OCI-LY1 (cell line): ENCODE results near the gene SHROOM1.

Experiments
- H2AFZ ChIP-seq: fragments of 200-600 bp; sonication (generic), shearing (Covaris generic); 2 replicates; pipeline ENCODE4 v1.6.0; 2014; ENCODE audit warnings: antibody characterized with exemption, mild to moderate bottlenecking, low read length
- H3F3A ChIP-seq: fragments of 200-600 bp; sonication (generic), shearing (Covaris generic); 2 replicates; pipeline ENCODE4 v1.6.0; 2014; ENCODE audit warnings: mild to moderate bottlenecking, antibody characterized with exemption, low read length, moderate library complexity; ENCODE audit not compliant: insufficient read depth
- H3K27ac ChIP-seq: fragments of 200-600 bp; sonication (generic); 2 replicates; pipeline ENCODE4 v1.5.1; 2014; ENCODE audit warnings: low read length, mixed run types, mild to moderate bottlenecking, low read depth; ENCODE audit not compliant: poor library complexity, severe bottlenecking
- H3K27me3 ChIP-seq: fragments of 200-600 bp; sonication (generic); 2 replicates; pipeline ENCODE4 v1.6.0; 2014; ENCODE audit warnings: antibody characterized with exemption, mild to moderate bottlenecking, low read length, moderate library complexity; ENCODE audit not compliant: insufficient read depth
- H3K36me3 ChIP-seq: fragments of 200-600 bp; sonication (generic); 2 replicates; pipeline ENCODE4 v1.6.1; 2014; ENCODE audit warnings: mild to moderate bottlenecking, antibody characterized with exemption, low read length, moderate library complexity, mixed read lengths; ENCODE audit not compliant: insufficient read depth
- H3K4me1 ChIP-seq: fragments of 200-600 bp; sonication (generic); 2 replicates; pipeline ENCODE4 v1.5.1; 2014; ENCODE audit warnings: mild to moderate bottlenecking, low read length, moderate library complexity; ENCODE audit not compliant: insufficient read depth, severe bottlenecking
- H3K4me2 ChIP-seq: fragments of 200-600 bp; sonication (generic), shearing (Covaris generic); 2 replicates; pipeline ENCODE4 v1.6.1; 2014; ENCODE audit warnings: low read length
- H3K4me3 ChIP-seq: fragments of 200-600 bp; sonication (generic); 2 replicates; pipeline ENCODE4 v1.5.1; 2014; ENCODE audit warnings: low read length, low read depth, mild to moderate bottlenecking, mixed read lengths; ENCODE audit not compliant: poor library complexity, severe bottlenecking
- H3K79me2 ChIP-seq: fragments of 200-600 bp; shearing (Covaris generic); 2 replicates; pipeline ENCODE4 v1.6.1; 2016; ENCODE audit warnings: mixed run types, low read length, mixed read lengths; ENCODE audit not compliant: insufficient read depth
- H3K9ac ChIP-seq: fragments of 200-600 bp; sonication (generic), shearing (Covaris generic); 2 replicates; pipeline ENCODE4 v1.6.1; 2014; ENCODE audit warnings: mild to moderate bottlenecking, low read length, mixed read lengths
- H3K9me2 ChIP-seq: fragments of 200-600 bp; sonication (generic), shearing (Covaris generic); 2 replicates; pipeline ENCODE4 v1.6.1; 2014; ENCODE audit warnings: low read depth, mild to moderate bottlenecking, low read length, mixed read lengths
- H3K9me3 ChIP-seq: fragments of 200-600 bp; shearing (Covaris generic); 2 replicates; pipeline ENCODE4 v1.6.1; 2014; ENCODE audit warnings: low read length, mixed read lengths
- H4K20me1 ChIP-seq: fragments of 200-600 bp; sonication (generic), shearing (Covaris generic); 2 replicates; pipeline ENCODE4 v1.6.0; 2016; ENCODE audit warnings: mild to moderate bottlenecking, low read length; ENCODE audit not compliant: insufficient read depth
- EZH2 ChIP-seq: fragments of 200-600 bp; sonication (generic), shearing (Covaris generic); IDR thresholded peaks from 2 replicates; pipeline ENCODE4 v1.8.0; 2017; ENCODE audit warnings: borderline replicate concordance, mixed run types, mild to moderate bottlenecking, antibody characterized with exemption, low read length, moderate library complexity, mixed read lengths
- TF ChIP-seq, protein P1 (sequence below): fragments of 200-600 bp; sonication (generic), shearing (Covaris generic); IDR thresholded peaks from 2 replicates; pipeline ENCODE4 v1.5.1; 2017; ENCODE audit warnings: mild to moderate bottlenecking, antibody characterized with exemption, low read length, moderate library complexity, mixed read lengths

The SHROOM1 gene

DNA sequence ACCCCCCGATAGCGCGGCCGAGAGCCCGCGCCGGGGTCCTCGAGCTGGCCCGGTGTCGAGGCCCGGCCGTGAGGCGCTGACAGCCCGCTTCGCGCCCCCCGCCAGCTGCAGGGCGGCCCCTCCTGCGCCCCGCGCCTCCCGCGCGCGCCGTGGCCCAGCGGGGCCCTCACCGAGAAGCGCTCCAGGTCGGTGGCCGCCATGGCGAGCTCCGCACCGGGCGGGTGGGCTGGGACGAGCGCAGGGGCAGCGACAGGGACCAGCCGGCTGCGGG is 53.6 kb downstream of the SHROOM1 start:
- H3K9me2 ChIP-seq: no peaks in the 10 kb centered on the region
- no peaks in the 10 kb centered on the region for H3K36me3 ChIP-seq
- peak overlapping the region; percentile 44 for H3K4me2 ChIP-seq
- H3K27me3 ChIP-seq: peaks cover 5% of the 10 kb centered on the region; the same call in 1 of the 2 replicates
- H4K20me1 ChIP-seq: no peaks in the 10 kb centered on the region
- H3K4me1 ChIP-seq: no peaks in the 10 kb centered on the region
- no peak overlapping the region for H2AFZ ChIP-seq
- no peak overlapping the region for H3K9ac ChIP-seq
- TF ChIP-seq, protein P1, sequence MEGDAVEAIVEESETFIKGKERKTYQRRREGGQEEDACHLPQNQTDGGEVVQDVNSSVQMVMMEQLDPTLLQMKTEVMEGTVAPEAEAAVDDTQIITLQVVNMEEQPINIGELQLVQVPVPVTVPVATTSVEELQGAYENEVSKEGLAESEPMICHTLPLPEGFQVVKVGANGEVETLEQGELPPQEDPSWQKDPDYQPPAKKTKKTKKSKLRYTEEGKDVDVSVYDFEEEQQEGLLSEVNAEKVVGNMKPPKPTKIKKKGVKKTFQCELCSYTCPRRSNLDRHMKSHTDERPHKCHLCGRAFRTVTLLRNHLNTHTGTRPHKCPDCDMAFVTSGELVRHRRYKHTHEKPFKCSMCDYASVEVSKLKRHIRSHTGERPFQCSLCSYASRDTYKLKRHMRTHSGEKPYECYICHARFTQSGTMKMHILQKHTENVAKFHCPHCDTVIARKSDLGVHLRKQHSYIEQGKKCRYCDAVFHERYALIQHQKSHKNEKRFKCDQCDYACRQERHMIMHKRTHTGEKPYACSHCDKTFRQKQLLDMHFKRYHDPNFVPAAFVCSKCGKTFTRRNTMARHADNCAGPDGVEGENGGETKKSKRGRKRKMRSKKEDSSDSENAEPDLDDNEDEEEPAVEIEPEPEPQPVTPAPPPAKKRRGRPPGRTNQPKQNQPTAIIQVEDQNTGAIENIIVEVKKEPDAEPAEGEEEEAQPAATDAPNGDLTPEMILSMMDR: no peak
- TF ChIP-seq EZH2: no peak
- no peak overlapping the region for H3K27ac ChIP-seq
- H3K9me3 ChIP-seq: no peaks in the 10 kb centered on the region
- no peaks in the 10 kb centered on the region for H3K79me2 ChIP-seq
- no peaks in the 10 kb centered on the region for H3F3A ChIP-seq
- H3K4me3 ChIP-seq: peak overlapping the region; percentile 61

DNA sequence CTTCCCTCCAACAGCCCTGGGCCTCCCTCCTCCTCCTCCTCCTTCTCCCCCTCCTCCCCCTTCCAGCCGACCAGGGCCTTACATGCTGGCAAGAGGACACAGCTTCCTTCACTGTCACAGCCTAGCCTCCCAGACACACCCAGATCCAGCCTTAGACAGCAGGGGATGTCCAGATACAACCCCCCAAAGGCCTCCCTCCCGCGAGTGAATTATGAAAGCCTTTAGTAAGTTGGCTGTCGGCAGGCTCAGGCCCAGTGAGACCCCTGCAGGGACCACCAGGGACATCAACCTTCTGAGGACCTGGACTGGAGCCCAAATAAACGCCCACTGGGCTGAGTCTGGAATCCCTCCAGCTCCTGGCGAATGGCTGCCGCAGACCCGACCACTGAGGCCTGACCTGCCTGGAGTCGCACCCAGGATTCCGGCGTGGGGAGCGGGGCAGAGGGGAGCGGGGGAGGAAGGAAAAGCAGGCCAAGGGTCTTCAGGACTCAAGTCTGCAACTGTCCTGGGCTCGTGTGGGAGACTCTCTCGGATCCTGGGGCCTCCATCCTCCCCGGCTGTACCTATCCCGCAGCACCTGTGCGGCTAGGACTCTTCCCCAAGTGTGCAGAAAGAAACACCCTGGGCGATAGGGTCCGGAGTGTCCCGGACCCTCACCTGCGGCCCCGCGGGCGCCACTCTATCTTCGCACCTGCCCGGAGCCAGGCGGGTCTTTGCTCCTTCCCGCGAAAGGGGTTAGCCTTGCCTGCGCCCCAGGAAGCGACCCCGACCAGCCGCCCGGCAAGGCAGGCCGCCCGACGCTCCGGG is 54.1 kb downstream of the SHROOM1 start:
- H3K9me3 ChIP-seq: no peaks in the 10 kb centered on the region
- no peak overlapping the region for H3K9ac ChIP-seq

DNA sequence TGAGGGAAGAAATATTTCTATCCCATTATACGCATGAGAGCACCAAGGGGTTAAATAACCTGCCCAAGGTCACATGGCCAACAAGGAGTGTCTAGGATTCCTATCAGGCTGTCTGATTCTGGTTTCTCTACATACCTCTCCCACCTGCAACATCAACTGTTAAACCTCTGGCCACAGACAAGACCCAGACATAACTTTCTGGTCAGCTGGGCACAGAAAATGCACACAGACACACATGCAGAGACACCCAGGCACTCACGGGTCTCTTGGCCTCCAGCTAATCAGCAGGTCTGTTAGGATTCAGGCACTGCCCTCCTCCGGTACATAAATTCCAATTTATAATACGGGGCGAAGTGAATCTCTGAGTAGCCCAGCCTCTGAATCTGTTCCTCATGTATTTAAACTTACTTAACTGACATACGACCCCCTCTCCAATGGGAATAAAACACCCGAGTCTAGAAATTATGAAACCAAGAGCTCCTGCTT is 54.9 kb downstream of the SHROOM1 start:
- H3F3A ChIP-seq: no peaks in the 10 kb centered on the region
- no peaks in the 10 kb centered on the region for H4K20me1 ChIP-seq
- H3K4me3 ChIP-seq: no peak overlapping the region
- H3K9me2 ChIP-seq: no peaks in the 10 kb centered on the region
- no peaks in the 10 kb centered on the region for H3K36me3 ChIP-seq
- no peaks in the 10 kb centered on the region for H3K79me2 ChIP-seq
- TF ChIP-seq EZH2: no peak
- TF ChIP-seq, protein P1: no peak
- no peak overlapping the region for H3K4me2 ChIP-seq
- H3K9ac ChIP-seq: no peak overlapping the region
- H3K27me3 ChIP-seq: peaks cover 5% of the 10 kb centered on the region; the same call in 1 of the 2 replicates
- no peak overlapping the region for H3K27ac ChIP-seq
- no peaks in the 10 kb centered on the region for H3K4me1 ChIP-seq
- no peaks in the 10 kb centered on the region for H3K9me3 ChIP-seq
- no peak overlapping the region for H2AFZ ChIP-seq

More for the DNA sequence above, 54.1 kb downstream of the SHROOM1 start:
- H3K36me3 ChIP-seq: no peaks in the 10 kb centered on the region
- H2AFZ ChIP-seq: no peak overlapping the region
- H3K27ac ChIP-seq: no peak overlapping the region
- peak overlapping the region; percentile 44 for H3K4me2 ChIP-seq
- H3F3A ChIP-seq: no peaks in the 10 kb centered on the region
- no peaks in the 10 kb centered on the region for H3K4me1 ChIP-seq
- peak overlapping the region; percentile 61 for H3K4me3 ChIP-seq
- H4K20me1 ChIP-seq: no peaks in the 10 kb centered on the region
- no peaks in the 10 kb centered on the region for H3K79me2 ChIP-seq
- H3K27me3 ChIP-seq: peaks cover 5% of the 10 kb centered on the region; the same call in 1 of the 2 replicates
- no peaks in the 10 kb centered on the region for H3K9me2 ChIP-seq
- TF ChIP-seq EZH2: no peak
- TF ChIP-seq, protein P1: no peak
